Measurements from ENCODE around the gene FLOT1. TPM values are rescaled to one million over a fixed set of nuclear protein-coding genes. Genes with fewer than 3 reads are reported as not detected.

The FLOT1 gene
- total and polyA plus RNA-seq, 9 of the 15 experiments (the other 6 are each of a cell fraction or from before 2014, with no cell fraction given), result 11.7 to 149 (median 118) TPM

- H3K4me3 ChIP-seq, result peak overlapping the region; percentile 71
- H3K36me3 ChIP-seq (ENCODE audit: control insufficient read depth, insufficient read depth, low read length), result peaks cover 8% of the 10 kb centered on the region; the same call in 2 of the 3 replicates
- ChIA-PET CTCF (ENCODE audit: low intra/inter-chr PET ratio) (no interaction called here), POLR2A (interaction anchor here (0.7 to 23.5 kb wide), 8 partner anchors 8 to 75 kb away, joined by 3 to 524 read pairs (median 4); partner anchors contain the start of genes MDC1 and TUBB)
- peaks cover 51% of the 10 kb centered on the region for H3K79me2 ChIP-seq (ENCODE audit: control insufficient read depth, insufficient read depth, low read length)
- intact Hi-C loops (cut with micrococcal nuclease), result loop anchor here (10.0 kb wide), 1 partner anchor 125 kb away; no protein-coding TSS in a partner anchor
- ATAC-seq (no peak), DNase-seq (ENCODE audit: extremely low read depth in 1 of 4, low spot score in 3 of 4) (no peak), FAIRE-seq (no peak)
- peak overlapping the region; percentile 74 to 92 for H3K9ac ChIP-seq (ENCODE audit: insufficient read depth in 1 of 2, low read depth in 2 of 2, low read length in 2 of 2)
- no peaks in the 10 kb centered on the region for H3K27me3 ChIP-seq (ENCODE audit: control insufficient read depth in 2 of 2, insufficient read depth in 2 of 2, low read length in 2 of 2)
- H2AFZ ChIP-seq (ENCODE audit: low read depth, low read length), result peak overlapping the region; percentile 99
- H3K9me3 ChIP-seq (replicated peaks; ENCODE audit: control insufficient read depth, insufficient read depth, low read depth, low read length), result no peaks in the 10 kb centered on the region
- BruUV-seq (replicated peaks), result no TSS peak
- in situ Hi-C loops (cut with MboI), result no loop called here
- H3K4me1 ChIP-seq (replicated peaks in 1 of 2; ENCODE audit: control insufficient read depth in 2 of 2, insufficient read depth in 2 of 2, low read length in 2 of 2), result peaks cover 40 to 61% of the 10 kb centered on the region in 2 experiments
- no peaks in the 10 kb centered on the region for H4K20me1 ChIP-seq (replicated peaks; ENCODE audit: control insufficient read depth, insufficient read depth, low read length)
- no peaks in the 10 kb centered on the region for H3K9me1 ChIP-seq (ENCODE audit: control insufficient read depth, insufficient read depth, low read length)
- H3K4me2 ChIP-seq (ENCODE audit: insufficient read depth, low read length), result peak overlapping the region; percentile 95
- 9% methylated on average over 4 of the region's 4 CpGs for WGBS (ENCODE audit: insufficient coverage, low coverage, missing lambda C conversion rate)
- H3K27ac ChIP-seq (ENCODE audit: extremely low read depth, low read depth, low read length), result peak overlapping the region; percentile 66
- TF ChIP-seq ZNF77 (CRISPR knock-in tag; IDR thresholded peaks at IDR 0.05), result 0 out of 2 replicates have a peak, but pooled peaks have one; percentile 29
- TF ChIP-seq CBFB (CRISPR knock-in tag; IDR thresholded peaks at IDR 0.05), result 0 out of 2 replicates have a peak, but pooled peaks have one; percentile 60
- TF ChIP-seq, protein P1, sequence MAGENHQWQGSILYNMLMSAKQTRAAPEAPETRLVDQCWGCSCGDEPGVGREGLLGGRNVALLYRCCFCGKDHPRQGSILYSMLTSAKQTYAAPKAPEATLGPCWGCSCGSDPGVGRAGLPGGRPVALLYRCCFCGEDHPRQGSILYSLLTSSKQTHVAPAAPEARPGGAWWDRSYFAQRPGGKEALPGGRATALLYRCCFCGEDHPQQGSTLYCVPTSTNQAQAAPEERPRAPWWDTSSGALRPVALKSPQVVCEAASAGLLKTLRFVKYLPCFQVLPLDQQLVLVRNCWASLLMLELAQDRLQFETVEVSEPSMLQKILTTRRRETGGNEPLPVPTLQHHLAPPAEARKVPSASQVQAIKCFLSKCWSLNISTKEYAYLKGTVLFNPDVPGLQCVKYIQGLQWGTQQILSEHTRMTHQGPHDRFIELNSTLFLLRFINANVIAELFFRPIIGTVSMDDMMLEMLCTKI (IDR thresholded peaks at IDR 0.05; ENCODE audit: partially characterized antibody), result no peak
- no peak for TF ChIP-seq UBTF (IDR thresholded peaks at IDR 0.05; ENCODE audit: borderline replicate concordance in 1 of 2, low read depth in 2 of 2, low read length in 2 of 2)
- TF ChIP-seq ZC3H4 (CRISPR knock-in tag; IDR thresholded peaks at IDR 0.05; ENCODE audit: borderline replicate concordance), result 0 out of 2 replicates have a peak, but pooled peaks have one; percentile 21
- TF ChIP-seq CHD1 (IDR thresholded peaks at IDR 0.05; ENCODE audit: low read length), result peak; percentile 1
- no peak for TF ChIP-seq RBM22 (IDR thresholded peaks at IDR 0.05; ENCODE audit: low read depth, low read length, poor library complexity, severe bottlenecking)
- no peak for TF ChIP-seq ZNF639 (CRISPR knock-in tag; conservative IDR thresholded peaks at IDR 0.05 in 1 of 2, IDR thresholded peaks at IDR 0.05 in 1 of 2)
- peak; percentile 42; the same call in 1 of the 2 replicates for TF ChIP-seq ARID4B (CRISPR knock-in tag; IDR thresholded peaks at IDR 0.05)
- TF ChIP-seq EP400 (IDR thresholded peaks at IDR 0.05), result no peak
- no peak for TF ChIP-seq CBFA2T2 (conservative IDR thresholded peaks at IDR 0.05)
Observed at GRCh38 chr6:30689985-30690384, 52.5 kb downstream of the FLOT1 start.
